Spinal cord (tissue), 10 donors: ENCODE results near the gene RET. TPM values are rescaled to one million over a fixed set of nuclear protein-coding genes. Genes with fewer than 3 reads are reported as not detected.

Source experiments
- DNase-seq, 6 donors: peaks; one replicate each; pipeline versions ENCODE4 v3.0.0 to v3.0.0-alpha.2; 2013 to 2015; ENCODE audit warnings: low spot score in 6 of 6, low read depth in 4 of 6
- H3K27ac ChIP-seq: one replicate; pipeline ENCODE4 v1.5.1; 2013; ENCODE audit warnings: low read depth, low read length, control low read depth
- H3K27me3 ChIP-seq: one replicate; pipeline ENCODE4 v1.6.1; 2013; ENCODE audit warnings: low read length; ENCODE audit not compliant: control insufficient read depth, insufficient read depth
- H3K36me3 ChIP-seq: one replicate; pipeline ENCODE4 v1.6.1; 2013; ENCODE audit warnings: low read length; ENCODE audit not compliant: control insufficient read depth, insufficient read depth
- H3K4me1 ChIP-seq: one replicate; pipeline ENCODE4 v1.6.1; 2013; ENCODE audit warnings: low read length; ENCODE audit not compliant: control insufficient read depth, insufficient read depth
- H3K4me3 ChIP-seq: one replicate; pipeline ENCODE4 v1.5.1; 2013; ENCODE audit warnings: low read depth, low read length, control low read depth
- H3K9me3 ChIP-seq: one replicate; pipeline ENCODE4 v1.6.1; 2013; ENCODE audit warnings: low read length; ENCODE audit not compliant: control insufficient read depth, insufficient read depth
- WGBS: methylation state at CpG from one replicate; pipeline ENCODE4 v1.1.5; 2013; ENCODE audit warnings: missing lambda C conversion rate; ENCODE audit not compliant: insufficient coverage; 5-methylcytosine and 5-hydroxymethylcytosine counted together
- polyA plus RNA-seq, 2 donors: library from polyadenylated mRNA; unstranded; fragments of 120-200 nt; gene quantifications; one replicate each; pipeline ENCODE4 v1.2.1, GENCODE V29; 2013; ENCODE audit not compliant: insufficient read length in 2 of 2
- total RNA-seq, 2 donors: library from RNA; depleted of rRNA in 1 of 2; stranded (reverse); fragments of 120-200 nt in 1 of 2; fragments of >200 nt in 1 of 2; gene quantifications; one replicate each; pipeline versions ENCODE4 v1.2.3 to v1.2.4, GENCODE V29; 2013 to 2014
- donor health status: healthy.

The RET gene
- total and polyA plus RNA-seq, 4 donors, result 9.5 to 49.9 (median 38.4) TPM

- peaks cover 62% of the 10 kb centered on the region for H3K36me3 ChIP-seq
- no peaks in the 10 kb centered on the region for H3K27me3 ChIP-seq
- 83% methylated on average over 4 of the region's 4 CpGs for WGBS
- H3K4me3 ChIP-seq, result no peak overlapping the region
- DNase-seq, result no peak
- H3K4me1 ChIP-seq, result peaks cover 16% of the 10 kb centered on the region
- no peaks in the 10 kb centered on the region for H3K9me3 ChIP-seq
- no peak overlapping the region for H3K27ac ChIP-seq
Observed at GRCh38 chr10:43122096-43122495, 45.2 kb downstream of the RET start.

- Histone ChIP-seq H3K27me3 (no peaks in the 10 kb centered on the region), H3K36me3 (peaks cover 59% of the 10 kb centered on the region), H3K9me3 (no peaks in the 10 kb centered on the region), H3K4me3 (no peak overlapping the region), H3K4me1 (peaks cover 16% of the 10 kb centered on the region), H3K27ac (no peak overlapping the region)
- DNase-seq, result no peak
- 77% methylated on average over 4 of the region's 7 CpGs for WGBS
Observed at GRCh38 chr10:43122826-43123225, 46.0 kb downstream of the RET start.

GRCh38 chr10:43123361-43124093 lies 46.7 kb downstream of the RET start:
- H3K9me3 ChIP-seq, result no peaks in the 10 kb centered on the region
- H3K4me3 ChIP-seq, result no peak overlapping the region
- WGBS, result 73% methylated on average over 3 of the region's 9 CpGs
- no peaks in the 10 kb centered on the region for H3K27me3 ChIP-seq
- DNase-seq, result no peak
- H3K36me3 ChIP-seq, result peaks cover 54% of the 10 kb centered on the region
- H3K27ac ChIP-seq, result no peak overlapping the region
- peaks cover 16% of the 10 kb centered on the region for H3K4me1 ChIP-seq

- H3K4me1 ChIP-seq, result peaks cover 16% of the 10 kb centered on the region
Observed at GRCh38 chr10:43124094-43124521, 47.2 kb downstream of the RET start.

GRCh38 chr10:43124574-43125273 lies 47.9 kb downstream of the RET start:
- H3K9me3 ChIP-seq, result no peaks in the 10 kb centered on the region
- H3K27me3 ChIP-seq, result no peaks in the 10 kb centered on the region
- no peak for DNase-seq

More at GRCh38 chr10:43124094-43124521, 47.2 kb downstream of the RET start:
- DNase-seq, result no peak
- WGBS, result 86% methylated on average over 6 of the region's 6 CpGs
- H3K4me3 ChIP-seq, result no peak overlapping the region
- no peak overlapping the region for H3K27ac ChIP-seq
- no peaks in the 10 kb centered on the region for H3K27me3 ChIP-seq
- H3K36me3 ChIP-seq, result peaks cover 48% of the 10 kb centered on the region
- no peaks in the 10 kb centered on the region for H3K9me3 ChIP-seq

GRCh38 chr10:43125274-43125845 lies 48.5 kb downstream of the RET start:
- H3K4me3 ChIP-seq, result no peak overlapping the region
- H3K9me3 ChIP-seq, result no peaks in the 10 kb centered on the region
- no peak overlapping the region for H3K27ac ChIP-seq
- H3K27me3 ChIP-seq, result no peaks in the 10 kb centered on the region
- H3K4me1 ChIP-seq, result peaks cover 16% of the 10 kb centered on the region
- no peak for DNase-seq
- H3K36me3 ChIP-seq, result peaks cover 37% of the 10 kb centered on the region
- 95% methylated on average over 5 of the region's 8 CpGs for WGBS

More at GRCh38 chr10:43124574-43125273, 47.9 kb downstream of the RET start:
- peaks cover 42% of the 10 kb centered on the region for H3K36me3 ChIP-seq
- WGBS, result 92% methylated on average over 9 of the region's 9 CpGs
- H3K4me1 ChIP-seq, result peaks cover 16% of the 10 kb centered on the region
- no peak overlapping the region for H3K4me3 ChIP-seq
- H3K27ac ChIP-seq, result no peak overlapping the region

- 93% methylated on average over 16 of the region's 23 CpGs for WGBS
- H3K9me3 ChIP-seq, result no peaks in the 10 kb centered on the region
- H3K4me3 ChIP-seq, result no peak overlapping the region
- H3K36me3 ChIP-seq, result peaks cover 35% of the 10 kb centered on the region
- peaks cover 10% of the 10 kb centered on the region for H3K4me1 ChIP-seq
- no peaks in the 10 kb centered on the region for H3K27me3 ChIP-seq
- no peak overlapping the region for H3K27ac ChIP-seq
- DNase-seq, result no peak
Observed at GRCh38 chr10:43125881-43126731, 49.2 kb downstream of the RET start.

GRCh38 chr10:43126759-43127424 lies 50.0 kb downstream of the RET start:
- no peak for DNase-seq
- no peak overlapping the region for H3K27ac ChIP-seq
- peaks cover 31% of the 10 kb centered on the region for H3K36me3 ChIP-seq
- H3K4me1 ChIP-seq, result peaks cover 2% of the 10 kb centered on the region
- H3K27me3 ChIP-seq, result no peaks in the 10 kb centered on the region
- no peak overlapping the region for H3K4me3 ChIP-seq
- 49% methylated on average over 3 of the region's 7 CpGs for WGBS
- no peaks in the 10 kb centered on the region for H3K9me3 ChIP-seq

GRCh38 chr10:43127442-43127841 lies 50.6 kb downstream of the RET start:
- Histone ChIP-seq H3K4me3 (no peak overlapping the region), H3K36me3 (peaks cover 27% of the 10 kb centered on the region), H3K27me3 (no peaks in the 10 kb centered on the region), H3K4me1 (no peaks in the 10 kb centered on the region), H3K9me3 (no peaks in the 10 kb centered on the region), H3K27ac (no peak overlapping the region)
- WGBS, result 70% methylated on average over 9 of the region's 9 CpGs
- no peak for DNase-seq
